Upper lobe of left lung (tissue), 4 donors: ENCODE measurements around the gene ARHGEF10L.

Experiments
- EP300 ChIP-seq, 4 donors: sonication (generic); formaldehyde crosslinking; IDR thresholded peaks; one replicate each; pipeline ENCODE4 v1.5.1; 2017; ENCODE audit warnings: antibody characterized with exemption in 4 of 4, control low read depth in 2 of 4
- POLR2A ChIP-seq, 4 donors: fragments of 450-650 bp; IDR thresholded peaks; one replicate each; pipeline ENCODE4 v1.5.1; 2016 to 2017; ENCODE audit warnings: antibody characterized with exemption in 4 of 4, mild to moderate bottlenecking in 2 of 4
- POLR2AphosphoS5 ChIP-seq, 2 donors: sonication (generic); formaldehyde crosslinking; IDR thresholded peaks; one replicate each; pipeline ENCODE4 v1.5.1; 2017; ENCODE audit warnings: antibody characterized with exemption in 2 of 2
- TF ChIP-seq, protein P1 (sequence below), 6 experiments: fragments of 450-650 bp in 4 of 6; fragments of 200-600 bp in 2 of 6; sonication (generic) in 2 of 6; IDR thresholded peaks; one replicate each; pipeline ENCODE4 v1.5.1; 2016 to 2019; ENCODE audit warnings: antibody characterized with exemption in 6 of 6

GRCh38 chr1:17612831-17613230, 73.3 kb downstream of the ARHGEF10L start:
- TF ChIP-seq, protein P1, sequence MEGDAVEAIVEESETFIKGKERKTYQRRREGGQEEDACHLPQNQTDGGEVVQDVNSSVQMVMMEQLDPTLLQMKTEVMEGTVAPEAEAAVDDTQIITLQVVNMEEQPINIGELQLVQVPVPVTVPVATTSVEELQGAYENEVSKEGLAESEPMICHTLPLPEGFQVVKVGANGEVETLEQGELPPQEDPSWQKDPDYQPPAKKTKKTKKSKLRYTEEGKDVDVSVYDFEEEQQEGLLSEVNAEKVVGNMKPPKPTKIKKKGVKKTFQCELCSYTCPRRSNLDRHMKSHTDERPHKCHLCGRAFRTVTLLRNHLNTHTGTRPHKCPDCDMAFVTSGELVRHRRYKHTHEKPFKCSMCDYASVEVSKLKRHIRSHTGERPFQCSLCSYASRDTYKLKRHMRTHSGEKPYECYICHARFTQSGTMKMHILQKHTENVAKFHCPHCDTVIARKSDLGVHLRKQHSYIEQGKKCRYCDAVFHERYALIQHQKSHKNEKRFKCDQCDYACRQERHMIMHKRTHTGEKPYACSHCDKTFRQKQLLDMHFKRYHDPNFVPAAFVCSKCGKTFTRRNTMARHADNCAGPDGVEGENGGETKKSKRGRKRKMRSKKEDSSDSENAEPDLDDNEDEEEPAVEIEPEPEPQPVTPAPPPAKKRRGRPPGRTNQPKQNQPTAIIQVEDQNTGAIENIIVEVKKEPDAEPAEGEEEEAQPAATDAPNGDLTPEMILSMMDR (IDR thresholded peaks at IDR 0.05), result no peak
- no peak for TF ChIP-seq EP300 (IDR thresholded peaks at IDR 0.05)
- no peak for TF ChIP-seq POLR2AphosphoS5 (IDR thresholded peaks at IDR 0.05)
- no peak for TF ChIP-seq POLR2A (IDR thresholded peaks at IDR 0.05)
